ENCODE measurements around the gene B3GALNT2. TPM values are rescaled to one million over a fixed set of nuclear protein-coding genes. Genes with fewer than 3 reads are reported as not detected.

B3GALNT2 gene
- total RNA-seq, result 28.9 and 34.7 TPM in 2 replicates

DNA sequence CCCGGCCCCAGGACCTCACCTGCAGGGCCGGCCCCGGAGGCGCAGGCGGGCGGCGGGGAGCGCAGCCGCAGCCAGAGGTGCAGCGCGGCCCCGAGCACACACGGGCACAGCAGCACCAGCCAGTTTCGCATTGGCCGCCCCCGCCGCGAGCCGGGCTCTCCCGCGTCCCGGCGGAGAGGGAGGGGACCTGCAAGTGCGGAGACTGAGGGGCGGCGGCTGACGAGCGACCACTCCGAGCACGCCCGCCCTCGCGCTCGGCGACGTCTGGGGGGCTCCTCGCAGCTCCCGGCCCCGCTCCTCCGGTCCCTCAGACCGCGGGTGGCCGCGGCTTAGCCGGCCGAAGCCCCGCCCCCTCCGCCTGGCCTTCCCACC, at the start of gene B3GALNT2:
Gene B3GALNT2, minus strand, starts transcription at position 331 of the 372 bp plus-strand sequence. Its CDS starts 200 bp downstream, at position 131.
- Histone ChIP-seq H3K9me3 (ENCODE audit: low read depth, low read length) (no peaks in the 10 kb centered on the region), H2AFZ (ENCODE audit: low read length) (peak within 1 kb of the TSS; percentile 99), H3K27me3 (ENCODE audit: insufficient read depth, low read length) (no peaks in the 10 kb centered on the region), H3K4me1 (ENCODE audit: insufficient read depth, low read length) (peaks cover 6% of the 10 kb centered on the region), H4K20me1 (ENCODE audit: insufficient read depth, low read length) (peaks cover 8% of the 10 kb centered on the region), H3K4me2 (ENCODE audit: insufficient read depth, low read length) (peak within 1 kb of the TSS; percentile 89), H3K4me3 (ENCODE audit: insufficient read depth, low read length) (peak within 1 kb of the TSS; percentile 87), H3K36me3 (ENCODE audit: insufficient read depth, low read length) (no peaks in the 10 kb centered on the region), H3K27ac (ENCODE audit: low read depth, low read length) (peak within 1 kb of the TSS; percentile 99), H3K79me2 (ENCODE audit: insufficient read depth, low read length) (peaks cover 37% of the 10 kb centered on the region)
- DNase-seq (ENCODE audit: insufficient read length, low spot score, missing footprints), result no peak
- TF ChIP-seq, protein P1, sequence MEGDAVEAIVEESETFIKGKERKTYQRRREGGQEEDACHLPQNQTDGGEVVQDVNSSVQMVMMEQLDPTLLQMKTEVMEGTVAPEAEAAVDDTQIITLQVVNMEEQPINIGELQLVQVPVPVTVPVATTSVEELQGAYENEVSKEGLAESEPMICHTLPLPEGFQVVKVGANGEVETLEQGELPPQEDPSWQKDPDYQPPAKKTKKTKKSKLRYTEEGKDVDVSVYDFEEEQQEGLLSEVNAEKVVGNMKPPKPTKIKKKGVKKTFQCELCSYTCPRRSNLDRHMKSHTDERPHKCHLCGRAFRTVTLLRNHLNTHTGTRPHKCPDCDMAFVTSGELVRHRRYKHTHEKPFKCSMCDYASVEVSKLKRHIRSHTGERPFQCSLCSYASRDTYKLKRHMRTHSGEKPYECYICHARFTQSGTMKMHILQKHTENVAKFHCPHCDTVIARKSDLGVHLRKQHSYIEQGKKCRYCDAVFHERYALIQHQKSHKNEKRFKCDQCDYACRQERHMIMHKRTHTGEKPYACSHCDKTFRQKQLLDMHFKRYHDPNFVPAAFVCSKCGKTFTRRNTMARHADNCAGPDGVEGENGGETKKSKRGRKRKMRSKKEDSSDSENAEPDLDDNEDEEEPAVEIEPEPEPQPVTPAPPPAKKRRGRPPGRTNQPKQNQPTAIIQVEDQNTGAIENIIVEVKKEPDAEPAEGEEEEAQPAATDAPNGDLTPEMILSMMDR (IDR thresholded peaks at IDR 0.05; ENCODE audit: extremely low read depth, low read depth, low read length), result no peak

DNA sequence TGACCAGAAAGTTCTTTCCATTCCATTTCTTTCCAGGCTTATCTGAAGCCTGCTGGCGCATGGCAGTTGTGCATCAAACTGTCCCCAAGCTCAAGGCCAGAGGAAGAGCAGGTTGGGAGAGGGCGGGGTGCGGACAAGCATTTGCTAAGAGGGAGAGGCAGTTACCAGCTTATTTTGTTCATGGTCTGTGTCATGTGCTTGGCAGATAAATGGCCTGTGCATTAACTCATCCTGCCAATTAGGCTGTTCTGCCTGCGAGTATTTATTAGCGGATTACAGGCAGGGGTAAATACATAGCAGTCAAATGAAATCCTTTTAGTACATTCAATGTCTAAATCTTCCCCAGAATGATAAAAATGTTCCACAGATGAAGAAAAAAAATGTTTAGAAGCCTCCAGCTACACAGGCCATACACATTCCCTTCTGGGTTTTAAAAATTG, 48.9 kb upstream of the B3GALNT2 start:
- H3K4me3 ChIP-seq (ENCODE audit: insufficient read depth, low read length), result no peak overlapping the region
- no peak overlapping the region for H3K27ac ChIP-seq (ENCODE audit: low read depth, low read length)
- H2AFZ ChIP-seq (ENCODE audit: low read length), result no peak overlapping the region
- H3K27me3 ChIP-seq (ENCODE audit: insufficient read depth, low read length), result no peaks in the 10 kb centered on the region
- no peaks in the 10 kb centered on the region for H3K9me3 ChIP-seq (ENCODE audit: low read depth, low read length)
- TF ChIP-seq, protein P1 (IDR thresholded peaks at IDR 0.05; ENCODE audit: extremely low read depth, low read depth, low read length), result no peak
- no peak overlapping the region for H3K4me2 ChIP-seq (ENCODE audit: insufficient read depth, low read length)
- no peaks in the 10 kb centered on the region for H3K79me2 ChIP-seq (ENCODE audit: insufficient read depth, low read length)
- no peaks in the 10 kb centered on the region for H3K4me1 ChIP-seq (ENCODE audit: insufficient read depth, low read length)
- H3K36me3 ChIP-seq (ENCODE audit: insufficient read depth, low read length), result no peaks in the 10 kb centered on the region
- peak; percentile 60 for DNase-seq (ENCODE audit: insufficient read length, low spot score, missing footprints)
- no peaks in the 10 kb centered on the region for H4K20me1 ChIP-seq (ENCODE audit: insufficient read depth, low read length)

DNA sequence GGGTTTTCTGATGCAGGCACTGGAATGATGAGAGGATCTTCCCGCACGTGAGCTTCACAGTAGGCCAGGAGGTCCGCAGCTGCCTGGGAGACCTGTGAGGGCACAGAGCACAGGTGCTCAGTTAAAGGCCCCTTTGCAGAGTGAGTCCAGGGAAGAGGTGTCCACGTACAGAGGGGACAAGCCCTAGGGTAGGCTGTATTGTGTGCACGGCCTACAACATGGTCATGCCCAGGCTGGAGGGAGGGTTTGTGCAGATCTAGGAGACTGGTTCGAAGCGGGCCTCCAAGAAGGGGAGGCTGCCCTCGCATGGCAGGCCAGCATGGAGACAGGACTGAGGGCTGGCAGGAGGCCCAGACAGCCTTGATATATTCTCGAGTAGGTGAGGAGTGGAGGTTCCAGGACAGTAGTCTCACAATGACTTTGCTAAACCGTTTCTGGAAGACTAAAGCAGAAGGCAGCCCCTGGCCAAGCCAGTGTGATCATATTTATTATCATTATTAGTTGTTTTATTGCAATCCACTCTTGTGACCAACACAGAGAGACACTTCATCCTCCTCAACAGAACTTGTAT, 48.0 kb upstream of the B3GALNT2 start:
- DNase-seq (ENCODE audit: insufficient read length, low spot score, missing footprints), result peak; percentile 26

More for the DNA sequence above, 48.0 kb upstream of the B3GALNT2 start:
- H3K4me3 ChIP-seq (ENCODE audit: insufficient read depth, low read length), result no peak overlapping the region
- no peak overlapping the region for H3K4me2 ChIP-seq (ENCODE audit: insufficient read depth, low read length)
- H3K36me3 ChIP-seq (ENCODE audit: insufficient read depth, low read length), result no peaks in the 10 kb centered on the region
- TF ChIP-seq, protein P1 (IDR thresholded peaks at IDR 0.05; ENCODE audit: extremely low read depth, low read depth, low read length), result no peak
- no peaks in the 10 kb centered on the region for H3K27me3 ChIP-seq (ENCODE audit: insufficient read depth, low read length)
- no peak overlapping the region for H2AFZ ChIP-seq (ENCODE audit: low read length)
- no peaks in the 10 kb centered on the region for H3K4me1 ChIP-seq (ENCODE audit: insufficient read depth, low read length)
- no peak overlapping the region for H3K27ac ChIP-seq (ENCODE audit: low read depth, low read length)
- no peaks in the 10 kb centered on the region for H4K20me1 ChIP-seq (ENCODE audit: insufficient read depth, low read length)
- no peaks in the 10 kb centered on the region for H3K9me3 ChIP-seq (ENCODE audit: low read depth, low read length)
- no peaks in the 10 kb centered on the region for H3K79me2 ChIP-seq (ENCODE audit: insufficient read depth, low read length)
